ENCODE measurements around the gene ERFE. TPM values are rescaled to one million over a fixed set of nuclear protein-coding genes. Genes with fewer than 3 reads are reported as not detected.

Gene ERFE
- total and polyA plus RNA-seq, 2 of the 13 experiments (the other 11 are each of a cell fraction or from before 2014, with no cell fraction given): 0.09 TPM; not detected in 1

- TF ChIP-seq ZHX2 (IDR thresholded peaks at IDR 0.05; ENCODE audit: low read depth) (no peak), ZHX2 (CRISPR knock-in tag; IDR thresholded peaks at IDR 0.05; ENCODE audit: borderline replicate concordance) (peak; percentile 78; the same call in 1 of the 2 replicates), PRPF4 (IDR thresholded peaks at IDR 0.05; ENCODE audit: low read depth, low read length, poor library complexity, severe bottlenecking) (no peak), DNMT1 (CRISPR knock-in tag; IDR thresholded peaks at IDR 0.05) (0 out of 2 replicates have a peak, but pooled peaks have one; percentile 70), ZFP36L1 (CRISPR knock-in tag; IDR thresholded peaks at IDR 0.05) (no peak), GABPB1 (CRISPR knock-in tag; IDR thresholded peaks at IDR 0.05) (peak; percentile 34), POGK (CRISPR knock-in tag; conservative IDR thresholded peaks at IDR 0.05) (no peak), CENPX (CRISPR knock-in tag; IDR thresholded peaks at IDR 0.05) (no peak), DNMT3B (CRISPR knock-in tag; conservative IDR thresholded peaks at IDR 0.05) (no peak), ZSCAN5A (CRISPR knock-in tag; IDR thresholded peaks at IDR 0.05; ENCODE audit: borderline replicate concordance) (peak; percentile 78; the same call in 1 of the 2 replicates), ZEB1 (IDR thresholded peaks at IDR 0.05; ENCODE audit: insufficient replicate concordance, low read depth) (no peak), ELF4 (CRISPR knock-in tag; IDR thresholded peaks at IDR 0.05; ENCODE audit: borderline replicate concordance) (no peak), TP53 (CRISPR knock-in tag; conservative IDR thresholded peaks at IDR 0.05) (no peak), YEATS2 (CRISPR knock-in tag; IDR thresholded peaks at IDR 0.05; ENCODE audit: borderline replicate concordance) (peak; percentile 71), PRMT3 (CRISPR knock-in tag; IDR thresholded peaks at IDR 0.05; ENCODE audit: borderline replicate concordance, low read depth) (no peak), ZNF317 (CRISPR knock-in tag; IDR thresholded peaks at IDR 0.05) (0 out of 2 replicates have a peak, but pooled peaks have one; percentile 35), KAT8 (CRISPR knock-in tag; IDR thresholded peaks at IDR 0.05) (peak; percentile 65), HNRNPL (IDR thresholded peaks at IDR 0.05; ENCODE audit: low read depth, low read length) (no peak), CENPT (CRISPR knock-in tag; IDR thresholded peaks at IDR 0.05; ENCODE audit: low read depth) (no peak), AGO2 (optimal IDR thresholded peaks at IDR 0.05; ENCODE audit: low read depth, low read length) (peak; percentile 35)
Measured at GRCh38 chr2:238203094-238203972, 44.6 kb downstream of the ERFE start, which contains the start of gene ILKAP (continued).

All from HepG2 (cell line).